Uterus (tissue), 2 donors: ENCODE results near the gene MRPL33.

Source experiments
- CTCF ChIP-seq, 4 experiments: fragments of 200-600 bp in 2 of 4; fragments of 450-650 bp in 2 of 4; sonication (generic) in 2 of 4; IDR thresholded peaks; one replicate each; pipeline ENCODE4 v1.5.1; 2016 to 2019; ENCODE audit warnings: antibody characterized with exemption in 4 of 4, mild to moderate bottlenecking in 2 of 4, moderate library complexity in 1 of 4
- POLR2A ChIP-seq, 2 donors: fragments of 450-650 bp; IDR thresholded peaks; one replicate each; pipeline ENCODE4 v1.6.1; 2016; ENCODE audit warnings: antibody characterized with exemption in 2 of 2, mild to moderate bottlenecking in 1 of 2, moderate library complexity in 1 of 2

- no peak for TF ChIP-seq CTCF (IDR thresholded peaks at IDR 0.05)
- TF ChIP-seq POLR2A (IDR thresholded peaks at IDR 0.05), result no peak
Observed at GRCh38 chr2:27724191-27724590, 47.3 kb upstream of the MRPL33 start.
